Adrenal gland (tissue), 12 donors: ENCODE data around the gene GFER. TPM values are rescaled to one million over a fixed set of nuclear protein-coding genes. Genes with fewer than 3 reads are reported as not detected.

Experiments used
- DNase-seq, 7 donors: peaks; one replicate each; pipeline ENCODE4 v3.0.0-alpha.2; 2019 to 2020
- H3K27ac ChIP-seq, 5 donors: fragments of 200-600 bp; sonication (generic) in 4 of 5; 1 replicate in 3 of 5; 2 replicates in 2 of 5; pipeline versions ENCODE4 v1.5.1 to v1.8.0; 2016 to 2020; ENCODE audit warnings: mild to moderate bottlenecking in 1 of 5
- H3K27me3 ChIP-seq: fragments of 200-600 bp; 2 replicates; pipeline ENCODE4 v1.8.0; 2021
- H3K36me3 ChIP-seq, 2 donors: fragments of 200-600 bp; replicated peaks in 1 of 2; 1 replicate in 1 of 2; 2 replicates in 1 of 2; pipeline versions ENCODE4 v1.5.1 to v1.8.0; 2018 to 2022
- H3K4me1 ChIP-seq, 2 donors: fragments of 200-600 bp; replicated peaks in 1 of 2; 1 replicate in 1 of 2; 2 replicates in 1 of 2; pipeline versions ENCODE4 v1.5.1 to v1.8.0; 2018 to 2021
- H3K4me3 ChIP-seq, 4 donors: fragments of 200-600 bp; sonication (generic) in 3 of 4; one replicate each; pipeline ENCODE4 v1.5.1; 2016 to 2018
- H3K9me3 ChIP-seq, 3 donors: fragments of 200-600 bp; sonication (generic) in 1 of 3; replicated peaks in 1 of 3; 1 replicate in 2 of 3; 2 replicates in 1 of 3; pipeline versions ENCODE4 v1.5.1 to v1.8.0; 2016 to 2021
- CTCF ChIP-seq, 6 experiments: fragments of 450-650 bp in 4 of 6; fragments of 200-600 bp in 2 of 6; sonication (generic) in 1 of 6; IDR thresholded peaks; 1 replicate in 5 of 6; 2 replicates in 1 of 6; pipeline versions ENCODE4 v1.5.1 to v1.8.0; 2016 to 2021; ENCODE audit warnings: antibody characterized with exemption in 6 of 6, mild to moderate bottlenecking in 2 of 6, moderate library complexity in 1 of 6
- POLR2A ChIP-seq, 2 donors: fragments of 450-650 bp; IDR thresholded peaks; one replicate each; pipeline ENCODE4 v1.6.1; 2017; ENCODE audit warnings: antibody characterized with exemption in 2 of 2, mild to moderate bottlenecking in 2 of 2, moderate library complexity in 1 of 2
- WGBS, 4 donors: extraction: QIAGEN DNeasy Blood & Tissue Kit in 2 of 4; methylation state at CpG; one replicate each; pipeline versions ENCODE4 v1.1.5 to v1.1.7; 2013 to 2017; 5-methylcytosine and 5-hydroxymethylcytosine counted together
- intact Hi-C, 2 donors: fragments of 100-400 bp; cut with DNase I; formaldehyde crosslinking; loops; one replicate each; pipeline versions ENCODE4 v1.14.1 to v1.15.0; 2022 to 2023
- polyA plus RNA-seq, 3 donors: library from polyadenylated mRNA; stranded (reverse); fragments of 200-250 nt in 2 of 3; fragments of 350-450 nt in 1 of 3; fragmentation: Illumina TruSeq in 1 of 3; extraction: RNeasy Lipid Tissue Mini Kit (QIAGEN cat#74804) in 1 of 3; gene quantifications; one replicate each; pipeline ENCODE4 v1.2.3, GENCODE V29; 2013 to 2014
- total RNA-seq, 9 donors: library from RNA; depleted of rRNA in 4 of 9; stranded (reverse); fragments of >200 nt in 4 of 9; fragments of 120-200 nt in 1 of 9; fragmentation: NEBNext Ultra II Directional in 1 of 9; extraction: Animal tissue kit (Norgen Biotek cat#: 25700) in 1 of 9; gene quantifications; one replicate each; pipeline versions ENCODE4 v1.1.0 to v1.2.4, GENCODE V29; 2013 to 2023
- donor health status: healthy with polysubstance abuse.
- donor health status: Bipolar disorder and iron deficiency.
- donor health status: DM: yes; HTN: yes; CAD: no.
- donor health status: DM: no; HTN: no; CAD: no.
- donor health status: DM: no; HTN: no; CAD: no.
- donor health status: DM: yes; HTN: yes; CAD: no.

GFER gene
- total and polyA plus RNA-seq, 12 donors: 16.4 to 60.8 (median 27.8) TPM

GRCh38 chr16:1993731-1994131 lies 9.7 kb downstream of the GFER start:
- Histone ChIP-seq H3K4me1 (peaks cover 4 to 42% of the 10 kb centered on the region in 2 donors), H3K27ac (no peak overlapping the region), H3K36me3 (peaks cover 0 to 9% of the 10 kb centered on the region in 2 donors), H3K9me3 (no peaks in the 10 kb centered on the region), H3K4me3 (no peak overlapping the region), H3K27me3 (peaks cover 22% of the 10 kb centered on the region)
- intact Hi-C loops: no loop called here
- WGBS, 4 donors: 50 to 69% (median 65%) methylated on average over 1 to 2 of the region's 2 CpGs
- no peak for DNase-seq
- TF ChIP-seq POLR2A (IDR thresholded peaks at IDR 0.05) (no peak), CTCF (IDR thresholded peaks at IDR 0.05) (no peak)

GRCh38 chr16:1997494-1998359 lies 13.7 kb downstream of the GFER start:
- peak overlapping the region in 2 of 5 donors; percentile 56 to 76 for H3K27ac ChIP-seq

GRCh38 chr16:1998360-1998835 lies 14.4 kb downstream of the GFER start:
- 91 to 94% (median 92%) methylated on average over 19 to 27 of the region's 27 CpGs for WGBS, 4 donors
- H3K27ac ChIP-seq: peak overlapping the region in 2 of 5 donors; percentile 56 to 76
- peaks cover 0 to 21% of the 10 kb centered on the region in 2 donors for H3K4me1 ChIP-seq
- no peaks in the 10 kb centered on the region for H3K27me3 ChIP-seq
- no peaks in the 10 kb centered on the region for H3K9me3 ChIP-seq
- intact Hi-C loops: no loop called here
- TF ChIP-seq POLR2A (IDR thresholded peaks at IDR 0.05) (no peak), CTCF (IDR thresholded peaks at IDR 0.05) (no peak)
- no peak overlapping the region for H3K4me3 ChIP-seq
- DNase-seq: no peak
- H3K36me3 ChIP-seq: peaks cover 0 to 56% of the 10 kb centered on the region in 2 donors

More at GRCh38 chr16:1997494-1998359, 13.7 kb downstream of the GFER start:
- DNase-seq: peak in 1 of 7 donors; percentile 52
- no peaks in the 10 kb centered on the region for H3K9me3 ChIP-seq
- peaks cover 0 to 49% of the 10 kb centered on the region in 2 donors for H3K36me3 ChIP-seq
- no peaks in the 10 kb centered on the region for H3K27me3 ChIP-seq
- intact Hi-C loops: no loop called here
- 76 to 84% (median 83%) methylated on average over 18 to 26 of the region's 26 CpGs for WGBS, 4 donors
- H3K4me1 ChIP-seq: peaks cover 0 to 21% of the 10 kb centered on the region in 2 donors
- H3K4me3 ChIP-seq: no peak overlapping the region
- TF ChIP-seq POLR2A (IDR thresholded peaks at IDR 0.05) (no peak), CTCF (IDR thresholded peaks at IDR 0.05) (no peak)

GRCh38 chr16:1998852-1999801 lies 15.1 kb downstream of the GFER start:
- Histone ChIP-seq H3K36me3 (peaks cover 0 to 57% of the 10 kb centered on the region in 2 donors), H3K27ac (peak overlapping the region in 1 of 5 donors; percentile 76), H3K27me3 (no peaks in the 10 kb centered on the region), H3K4me3 (no peak overlapping the region), H3K9me3 (no peaks in the 10 kb centered on the region), H3K4me1 (peaks cover 0 to 28% of the 10 kb centered on the region in 2 donors)
- 93 to 94% (median 94%) methylated on average over 7 to 39 of the region's 39 CpGs for WGBS, 4 donors
- no peak for TF ChIP-seq POLR2A (IDR thresholded peaks at IDR 0.05)
- TF ChIP-seq CTCF (IDR thresholded peaks at IDR 0.05): no peak
- intact Hi-C loops: no loop called here
- DNase-seq: no peak
